Measurements from ENCODE around the gene TMTC4. TPM values are rescaled to one million over a fixed set of nuclear protein-coding genes. Genes with fewer than 3 reads are reported as not detected.

Gene TMTC4, protein sequence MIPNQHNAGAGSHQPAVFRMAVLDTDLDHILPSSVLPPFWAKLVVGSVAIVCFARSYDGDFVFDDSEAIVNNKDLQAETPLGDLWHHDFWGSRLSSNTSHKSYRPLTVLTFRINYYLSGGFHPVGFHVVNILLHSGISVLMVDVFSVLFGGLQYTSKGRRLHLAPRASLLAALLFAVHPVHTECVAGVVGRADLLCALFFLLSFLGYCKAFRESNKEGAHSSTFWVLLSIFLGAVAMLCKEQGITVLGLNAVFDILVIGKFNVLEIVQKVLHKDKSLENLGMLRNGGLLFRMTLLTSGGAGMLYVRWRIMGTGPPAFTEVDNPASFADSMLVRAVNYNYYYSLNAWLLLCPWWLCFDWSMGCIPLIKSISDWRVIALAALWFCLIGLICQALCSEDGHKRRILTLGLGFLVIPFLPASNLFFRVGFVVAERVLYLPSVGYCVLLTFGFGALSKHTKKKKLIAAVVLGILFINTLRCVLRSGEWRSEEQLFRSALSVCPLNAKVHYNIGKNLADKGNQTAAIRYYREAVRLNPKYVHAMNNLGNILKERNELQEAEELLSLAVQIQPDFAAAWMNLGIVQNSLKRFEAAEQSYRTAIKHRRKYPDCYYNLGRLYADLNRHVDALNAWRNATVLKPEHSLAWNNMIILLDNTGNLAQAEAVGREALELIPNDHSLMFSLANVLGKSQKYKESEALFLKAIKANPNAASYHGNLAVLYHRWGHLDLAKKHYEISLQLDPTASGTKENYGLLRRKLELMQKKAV
- total RNA-seq = 5.7 and 7.6 TPM in 2 replicates

DNA sequence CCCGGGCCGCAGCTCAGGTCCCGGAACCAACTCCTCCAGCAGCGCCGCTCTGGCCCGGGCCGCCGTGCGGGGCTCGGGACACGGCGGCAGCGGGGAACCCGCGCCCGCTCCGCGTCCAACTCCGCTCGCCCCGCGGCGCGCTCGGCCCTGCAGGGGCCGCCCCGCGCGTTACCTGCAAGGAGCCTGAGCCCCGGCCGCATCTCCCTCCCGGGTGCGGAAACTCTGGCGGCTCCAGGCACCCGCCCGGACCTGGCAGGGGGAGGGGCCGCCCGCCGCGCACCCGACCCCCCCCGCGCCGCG, at the start of gene TMTC4:
TSS of gene TMTC4 (minus strand) at position 224 of the 300 bp plus-strand sequence. CDS start 4,433 bp downstream, outside the sequence.

DNA sequence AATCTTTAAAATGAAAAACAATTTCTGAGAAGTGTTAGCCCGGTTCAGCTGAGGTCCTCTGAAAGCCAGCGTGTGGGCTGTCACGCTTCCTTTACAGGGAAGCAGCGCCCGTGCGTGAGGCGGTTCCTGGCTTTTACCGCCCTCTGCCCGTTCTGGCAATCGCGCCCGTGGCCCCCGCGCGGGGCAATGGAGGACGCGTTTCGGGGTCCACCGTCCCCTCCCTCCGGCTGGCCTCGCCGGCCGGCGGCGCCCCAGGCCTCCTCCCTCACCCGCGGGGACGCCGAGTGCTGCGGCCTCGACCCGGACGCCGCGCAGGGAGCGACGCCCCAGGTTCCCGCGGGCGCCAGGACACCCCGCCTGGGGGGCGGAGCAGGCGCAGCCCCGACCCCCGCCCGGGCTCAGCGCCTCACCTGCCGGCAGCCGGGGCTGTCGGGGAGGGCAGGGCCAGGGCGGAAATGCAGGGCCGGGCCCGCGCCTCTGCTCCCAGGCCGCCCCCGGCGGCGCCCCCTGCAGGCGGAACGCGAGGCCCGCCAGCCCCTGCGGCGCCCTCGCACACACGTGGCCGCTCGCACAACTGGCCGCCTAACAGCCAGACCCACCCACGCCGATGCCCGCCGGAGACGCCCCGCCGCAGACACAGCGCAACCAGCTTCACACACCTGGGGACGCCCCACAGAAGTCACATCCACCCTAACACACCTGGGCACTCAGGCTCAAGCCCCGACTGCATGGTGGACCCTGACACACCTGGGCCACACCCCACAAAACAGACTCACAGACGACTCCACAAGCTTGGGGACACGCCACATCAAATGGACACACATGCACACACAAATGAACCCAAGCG, 86.0 kb downstream of the TMTC4 start, which contains the start of gene GGACT:
TSS of gene GGACT (minus strand) at position 459 of the 847 bp plus-strand sequence. CDS start 56,198 bp downstream, outside the sequence.

Other genes with a start within 250 kb of the TMTC4 start
- gene GGACT, start 86.0 kb downstream of the TMTC4 start, total RNA-seq = 5.6 and 8.6 TPM in 2 replicates